ENCODE measurements around the gene SRSF3.

GRCh38 chr6:36594816-36595643 lies 868 bp downstream of the SRSF3 start:
- TF ChIP-seq CTCF (IDR thresholded peaks at IDR 0.05 in 8 of 11, conservative IDR thresholded peaks at IDR 0.05 in 3 of 11): no peak
- no peak for TF ChIP-seq POLR2A (IDR thresholded peaks at IDR 0.05)
